K562 (cell line): ENCODE data around the gene POU3F1. TPM values are rescaled to one million over a fixed set of nuclear protein-coding genes. Genes with fewer than 3 reads are reported as not detected.

Source experiments
- ATAC-seq: fragments of 200-7000 bp; cut with Tn5 transposase; 3 replicates; pipeline ENCODE4 v1.9.1; 2020; ENCODE audit warnings: moderate library complexity
- BruUV-seq: library from RNA; stranded (reverse); fragments of 400-500 nt; replicated peaks from 2 replicates; lab custom pipeline; 2021; lab: Mats Ljungman, UMichigan
- CTCF ChIA-PET: fragments of 300-600 bp; formaldehyde crosslinking; extraction: SDS; loops from one replicate; lab custom pipeline; 2021; ENCODE audit warnings: low intra/inter-chr PET ratio; lab: Yijun Ruan, JAX
- POLR2A ChIA-PET: fragments of 300-600, 350-650 bp; sonication (Branson Sonifier 250); formaldehyde crosslinking; extraction: SDS; loops from one replicate; lab custom pipeline; 2021; ENCODE audit warnings: antibody characterized with exemption, inconsistent platforms; lab: Yijun Ruan, JAX
- DNase-seq, 4 experiments: peaks; one replicate each; pipeline versions ENCODE4 v3.0.0 to v3.0.0-alpha.2; 2011 to 2018; ENCODE audit warnings: low spot score in 3 of 4, mixed read lengths in 3 of 4; ENCODE audit errors: extremely low read depth in 1 of 4
- FAIRE-seq: peaks from 2 replicates; lab custom pipeline; 2011; peaks lifted over from hg19 to GRCh38; lab: Jason Lieb, UNC
- H2AFZ ChIP-seq: 2 replicates; pipeline ENCODE4 v1.6.0; 2011; ENCODE audit warnings: low read depth, low read length, control low read depth, inconsistent platforms
- H3K27ac ChIP-seq: fragments of 200-600 bp; 3 replicates; pipeline ENCODE4 v1.8.0; 2011; ENCODE audit warnings: low read depth, mild to moderate bottlenecking, control low read depth, inconsistent platforms, low read length, moderate library complexity, mixed read lengths; ENCODE audit errors: extremely low read depth
- H3K27me3 ChIP-seq, 2 experiments: fragments of 300-600 bp in 1 of 2; 2 replicates in 1 of 2; 3 replicates in 1 of 2; pipeline versions ENCODE4 v1.6.0 to v1.8.0; 2011; ENCODE audit warnings: inconsistent platforms in 2 of 2, low read length in 2 of 2, mild to moderate bottlenecking in 1 of 2, mixed read lengths in 1 of 2, moderate library complexity in 1 of 2; ENCODE audit not compliant: control insufficient read depth in 2 of 2, insufficient read depth in 2 of 2
- H3K36me3 ChIP-seq: fragments of 300-600 bp; 3 replicates; pipeline ENCODE4 v1.8.0; 2011; ENCODE audit warnings: mild to moderate bottlenecking, low read length, inconsistent platforms; ENCODE audit not compliant: control insufficient read depth, insufficient read depth
- H3K4me1 ChIP-seq, 2 experiments: fragments of 200-600 bp in 1 of 2; replicated peaks in 1 of 2; 2 replicates in 1 of 2; 3 replicates in 1 of 2; pipeline versions ENCODE4 v1.5.1 to v1.8.0; 2011; ENCODE audit warnings: inconsistent platforms in 2 of 2, low read length in 2 of 2, mild to moderate bottlenecking in 1 of 2, mixed read lengths in 1 of 2, moderate library complexity in 1 of 2; ENCODE audit not compliant: control insufficient read depth in 2 of 2, insufficient read depth in 2 of 2
- H3K4me2 ChIP-seq: 2 replicates; pipeline ENCODE4 v1.6.1; 2011; ENCODE audit warnings: low read length, control low read depth, inconsistent platforms, mixed read lengths; ENCODE audit not compliant: insufficient read depth
- H3K4me3 ChIP-seq: fragments of 200-600 bp; sonication (generic), shearing (Covaris generic); 2 replicates; pipeline ENCODE4 v1.5.1; 2016; ENCODE audit warnings: control low read depth, inconsistent platforms
- H3K79me2 ChIP-seq: fragments of 200-600 bp; 3 replicates; pipeline ENCODE4 v1.8.0; 2011; ENCODE audit warnings: low read length, inconsistent platforms; ENCODE audit not compliant: control insufficient read depth, insufficient read depth
- H3K9ac ChIP-seq, 2 experiments: 2 replicates each; pipeline versions ENCODE4 v1.6.0 to v1.6.1; 2011; ENCODE audit warnings: low read depth in 2 of 2, low read length in 2 of 2, control low read depth in 1 of 2, inconsistent platforms in 1 of 2, mild to moderate bottlenecking in 1 of 2, mixed read lengths in 1 of 2; ENCODE audit not compliant: insufficient read depth in 1 of 2
- H3K9me1 ChIP-seq: one replicate; pipeline ENCODE4 v1.6.0; 2011; ENCODE audit warnings: inconsistent platforms, mild to moderate bottlenecking, low read length, moderate library complexity; ENCODE audit not compliant: control insufficient read depth, insufficient read depth
- H3K9me3 ChIP-seq: replicated peaks from 2 replicates; pipeline ENCODE4 v1.5.1; 2011; ENCODE audit warnings: low read depth, low read length, inconsistent platforms; ENCODE audit not compliant: control insufficient read depth, insufficient read depth
- H4K20me1 ChIP-seq: replicated peaks from 2 replicates; pipeline ENCODE4 v1.6.1; 2011; ENCODE audit warnings: low read length, inconsistent platforms, mixed read lengths; ENCODE audit not compliant: control insufficient read depth, insufficient read depth
- C11orf30 ChIP-seq: fragments of 450-650 bp; IDR thresholded peaks from 2 replicates; pipeline ENCODE4 v1.6.1; 2016; ENCODE audit warnings: low read depth, mild to moderate bottlenecking
- CC2D1A ChIP-seq: fragments of 450-650 bp; IDR thresholded peaks from 2 replicates; pipeline ENCODE4 v1.6.1; 2017; ENCODE audit warnings: mild to moderate bottlenecking
- IRF2 ChIP-seq: sonication (generic); formaldehyde crosslinking; IDR thresholded peaks from 2 replicates; pipeline ENCODE4 v1.8.1; 2022; ENCODE audit warnings: mild to moderate bottlenecking, missing genetic modification reagents
- NFIX ChIP-seq: fragments of 250-450 bp; sonication (Bioruptor Pico); IDR thresholded peaks from 2 replicates; pipeline ENCODE4 v1.4.0; 2020; ENCODE audit warnings: low read depth, mild to moderate bottlenecking, moderate library complexity
- ZNF444 ChIP-seq: fragments of 250-450 bp; sonication (Bioruptor Pico); IDR thresholded peaks from 2 replicates; pipeline ENCODE4 v1.4.0; 2020; ENCODE audit warnings: mild to moderate bottlenecking, moderate library complexity
- WGBS: fragments of 100-300 bp; shearing (Covaris generic); methylation state at CpG from one replicate; pipeline ENCODE4 v1.1.6; 2016; ENCODE audit warnings: low coverage, mixed read lengths; ENCODE audit not compliant: insufficient coverage; ENCODE audit errors: missing lambda C conversion rate; 5-methylcytosine and 5-hydroxymethylcytosine counted together
- in situ Hi-C: fragments of 300-500 bp; cut with MboI; formaldehyde crosslinking; loops from 4 replicates; pipeline ENCODE4 v1.15.0; 2018; ENCODE audit warnings: inconsistent platforms, mixed read lengths
- intact Hi-C: fragments of 100-400 bp; cut with micrococcal nuclease; formaldehyde crosslinking; loops from 2 replicates; pipeline ENCODE4 v1.14.2; 2022
- polyA plus RNA-seq, 8 experiments: library from polyadenylated mRNA; depleted of rRNA in 4 of 8; stranded (reverse) in 5 of 8; unstranded in 3 of 8; fragments of >200 nt; fragmentation: Nextera tagmentation in 2 of 8; fragmentation: Illumina TruSeq in 1 of 8; extraction: Ambion mirVana in 2 of 8; extraction: Trizol in 1 of 8; gene quantifications; 2 replicates each; pipeline versions ENCODE4 v1.2.1 to v1.2.3, GENCODE V29; 2011 to 2014; ENCODE audit warnings: inconsistent platforms in 1 of 8, missing spikeins in 1 of 8
- total RNA-seq, 7 experiments: library from RNA; depleted of rRNA in 6 of 7; stranded (reverse); fragments of >200 nt in 6 of 7; fragmentation: Illumina TruSeq in 2 of 7; extraction: Trizol in 2 of 7; gene quantifications; 2 replicates each; pipeline versions ENCODE4 v1.2.1 to v1.2.3, GENCODE V29; 2011 to 2021; ENCODE audit warnings: low replicate concordance in 1 of 7
- TF ChIP-seq, protein P1 (sequence below): sonication (generic); formaldehyde crosslinking; IDR thresholded peaks from 2 replicates; pipeline ENCODE4 v1.8.1; 2023; ENCODE audit warnings: mild to moderate bottlenecking, missing genetic modification reagents
- TF ChIP-seq, protein P2 (sequence below): fragments of 450-650 bp; conservative IDR thresholded peaks from 2 replicates; pipeline ENCODE4 v1.6.1; 2016; ENCODE audit warnings: missing genetic modification characterization, low read depth, mild to moderate bottlenecking, missing compliant biosample characterization, moderate library complexity
- TF ChIP-seq, protein P3 (sequence below): sonication (generic); formaldehyde crosslinking; IDR thresholded peaks from 2 replicates; pipeline ENCODE4 v1.8.1; 2023; ENCODE audit warnings: mild to moderate bottlenecking, missing genetic modification reagents
- TF ChIP-seq, protein P4 (sequence below): fragments of 450-650 bp; IDR thresholded peaks from 2 replicates; pipeline ENCODE4 v1.7.1; 2018; ENCODE audit warnings: mild to moderate bottlenecking, low read depth; ENCODE audit not compliant: partially characterized antibody
- TF ChIP-seq, protein P5 (sequence below), 2 experiments: fragments of 450-650 bp in 1 of 2; sonication (generic) in 1 of 2; formaldehyde crosslinking in 1 of 2; IDR thresholded peaks in 1 of 2; conservative IDR thresholded peaks in 1 of 2; 2 replicates each; pipeline versions ENCODE4 v1.6.1 to v1.8.1; 2016 to 2023; ENCODE audit warnings: mild to moderate bottlenecking in 2 of 2, moderate library complexity in 2 of 2, inconsistent platforms in 1 of 2, missing genetic modification reagents in 1 of 2

Gene POU3F1
- total and polyA plus RNA-seq, 9 of the 15 experiments (the other 6 are each of a cell fraction or from before 2014, with no cell fraction given), result 0.09 TPM; not detected in 8

DNA sequence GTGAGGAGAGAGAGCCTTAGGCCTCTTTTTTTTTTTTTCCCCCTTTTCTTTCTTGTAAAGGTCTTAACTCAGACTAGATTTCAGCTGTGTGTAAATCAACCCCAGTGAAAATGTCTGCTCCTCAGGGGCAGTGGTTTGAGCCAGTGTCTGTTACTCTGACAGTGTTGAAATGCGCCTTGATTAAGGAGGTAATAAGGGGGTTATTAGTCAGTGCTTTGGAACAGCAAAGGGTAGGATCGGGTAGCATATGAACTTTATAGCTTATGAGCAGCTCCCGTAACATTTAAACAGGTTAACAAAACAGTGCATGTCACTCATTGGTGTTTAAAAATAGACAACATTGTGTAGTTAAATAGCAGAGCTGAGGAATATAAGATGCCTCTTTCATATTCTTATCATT, 23.8 kb downstream of the POU3F1 start:
- intact Hi-C loops (no loop called here), in situ Hi-C loops (no loop called here)
- no TSS peak for BruUV-seq
- no peak overlapping the region for H2AFZ ChIP-seq
- DNase-seq, result no peak
- no peaks in the 10 kb centered on the region for H3K27me3 ChIP-seq
- no peak overlapping the region for H3K9ac ChIP-seq
- ChIA-PET POLR2A (interaction anchor here (0.6 to 7.5 kb wide), 4 partner anchors 11 to 91 kb away, joined by 3 to 71 read pairs (median 4); partner anchors contain the start of gene UTP11), CTCF (no interaction called here)
- WGBS, result 95% methylated on average over 3 of the region's 3 CpGs
- H3K4me1 ChIP-seq, result peaks cover 0 to 5% of the 10 kb centered on the region in 2 experiments; a peak in 2 of 5 replicates
- no peaks in the 10 kb centered on the region for H3K9me3 ChIP-seq
- H3K9me1 ChIP-seq, result no peaks in the 10 kb centered on the region
- TF ChIP-seq C11orf30 (no peak), ZNF444 (no peak), NFIX (CRISPR knock-in tag) (no peak), CC2D1A (no peak), IRF2 (CRISPR knock-in tag) (no peak)
- TF ChIP-seq, protein P1, sequence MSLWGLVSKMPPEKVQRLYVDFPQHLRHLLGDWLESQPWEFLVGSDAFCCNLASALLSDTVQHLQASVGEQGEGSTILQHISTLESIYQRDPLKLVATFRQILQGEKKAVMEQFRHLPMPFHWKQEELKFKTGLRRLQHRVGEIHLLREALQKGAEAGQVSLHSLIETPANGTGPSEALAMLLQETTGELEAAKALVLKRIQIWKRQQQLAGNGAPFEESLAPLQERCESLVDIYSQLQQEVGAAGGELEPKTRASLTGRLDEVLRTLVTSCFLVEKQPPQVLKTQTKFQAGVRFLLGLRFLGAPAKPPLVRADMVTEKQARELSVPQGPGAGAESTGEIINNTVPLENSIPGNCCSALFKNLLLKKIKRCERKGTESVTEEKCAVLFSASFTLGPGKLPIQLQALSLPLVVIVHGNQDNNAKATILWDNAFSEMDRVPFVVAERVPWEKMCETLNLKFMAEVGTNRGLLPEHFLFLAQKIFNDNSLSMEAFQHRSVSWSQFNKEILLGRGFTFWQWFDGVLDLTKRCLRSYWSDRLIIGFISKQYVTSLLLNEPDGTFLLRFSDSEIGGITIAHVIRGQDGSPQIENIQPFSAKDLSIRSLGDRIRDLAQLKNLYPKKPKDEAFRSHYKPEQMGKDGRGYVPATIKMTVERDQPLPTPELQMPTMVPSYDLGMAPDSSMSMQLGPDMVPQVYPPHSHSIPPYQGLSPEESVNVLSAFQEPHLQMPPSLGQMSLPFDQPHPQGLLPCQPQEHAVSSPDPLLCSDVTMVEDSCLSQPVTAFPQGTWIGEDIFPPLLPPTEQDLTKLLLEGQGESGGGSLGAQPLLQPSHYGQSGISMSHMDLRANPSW (CRISPR knock-in tag), result no peak
- TF ChIP-seq, protein P2, sequence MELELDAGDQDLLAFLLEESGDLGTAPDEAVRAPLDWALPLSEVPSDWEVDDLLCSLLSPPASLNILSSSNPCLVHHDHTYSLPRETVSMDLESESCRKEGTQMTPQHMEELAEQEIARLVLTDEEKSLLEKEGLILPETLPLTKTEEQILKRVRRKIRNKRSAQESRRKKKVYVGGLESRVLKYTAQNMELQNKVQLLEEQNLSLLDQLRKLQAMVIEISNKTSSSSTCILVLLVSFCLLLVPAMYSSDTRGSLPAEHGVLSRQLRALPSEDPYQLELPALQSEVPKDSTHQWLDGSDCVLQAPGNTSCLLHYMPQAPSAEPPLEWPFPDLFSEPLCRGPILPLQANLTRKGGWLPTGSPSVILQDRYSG (tag), result no peak
- TF ChIP-seq, protein P3, sequence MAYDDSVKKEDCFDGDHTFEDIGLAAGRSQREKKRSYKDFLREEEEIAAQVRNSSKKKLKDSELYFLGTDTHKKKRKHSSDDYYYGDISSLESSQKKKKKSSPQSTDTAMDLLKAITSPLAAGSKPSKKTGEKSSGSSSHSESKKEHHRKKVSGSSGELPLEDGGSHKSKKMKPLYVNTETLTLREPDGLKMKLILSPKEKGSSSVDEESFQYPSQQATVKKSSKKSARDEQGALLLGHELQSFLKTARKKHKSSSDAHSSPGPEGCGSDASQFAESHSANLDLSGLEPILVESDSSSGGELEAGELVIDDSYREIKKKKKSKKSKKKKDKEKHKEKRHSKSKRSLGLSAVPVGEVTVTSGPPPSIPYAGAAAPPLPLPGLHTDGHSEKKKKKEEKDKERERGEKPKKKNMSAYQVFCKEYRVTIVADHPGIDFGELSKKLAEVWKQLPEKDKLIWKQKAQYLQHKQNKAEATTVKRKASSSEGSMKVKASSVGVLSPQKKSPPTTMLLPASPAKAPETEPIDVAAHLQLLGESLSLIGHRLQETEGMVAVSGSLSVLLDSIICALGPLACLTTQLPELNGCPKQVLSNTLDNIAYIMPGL (CRISPR knock-in tag), result no peak
- TF ChIP-seq, protein P4, sequence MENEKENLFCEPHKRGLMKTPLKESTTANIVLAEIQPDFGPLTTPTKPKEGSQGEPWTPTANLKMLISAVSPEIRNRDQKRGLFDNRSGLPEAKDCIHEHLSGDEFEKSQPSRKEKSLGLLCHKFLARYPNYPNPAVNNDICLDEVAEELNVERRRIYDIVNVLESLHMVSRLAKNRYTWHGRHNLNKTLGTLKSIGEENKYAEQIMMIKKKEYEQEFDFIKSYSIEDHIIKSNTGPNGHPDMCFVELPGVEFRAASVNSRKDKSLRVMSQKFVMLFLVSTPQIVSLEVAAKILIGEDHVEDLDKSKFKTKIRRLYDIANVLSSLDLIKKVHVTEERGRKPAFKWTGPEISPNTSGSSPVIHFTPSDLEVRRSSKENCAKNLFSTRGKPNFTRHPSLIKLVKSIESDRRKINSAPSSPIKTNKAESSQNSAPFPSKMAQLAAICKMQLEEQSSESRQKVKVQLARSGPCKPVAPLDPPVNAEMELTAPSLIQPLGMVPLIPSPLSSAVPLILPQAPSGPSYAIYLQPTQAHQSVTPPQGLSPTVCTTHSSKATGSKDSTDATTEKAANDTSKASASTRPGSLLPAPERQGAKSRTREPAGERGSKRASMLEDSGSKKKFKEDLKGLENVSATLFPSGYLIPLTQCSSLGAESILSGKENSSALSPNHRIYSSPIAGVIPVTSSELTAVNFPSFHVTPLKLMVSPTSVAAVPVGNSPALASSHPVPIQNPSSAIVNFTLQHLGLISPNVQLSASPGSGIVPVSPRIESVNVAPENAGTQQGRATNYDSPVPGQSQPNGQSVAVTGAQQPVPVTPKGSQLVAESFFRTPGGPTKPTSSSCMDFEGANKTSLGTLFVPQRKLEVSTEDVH, result no peak
- TF ChIP-seq, protein P5, sequence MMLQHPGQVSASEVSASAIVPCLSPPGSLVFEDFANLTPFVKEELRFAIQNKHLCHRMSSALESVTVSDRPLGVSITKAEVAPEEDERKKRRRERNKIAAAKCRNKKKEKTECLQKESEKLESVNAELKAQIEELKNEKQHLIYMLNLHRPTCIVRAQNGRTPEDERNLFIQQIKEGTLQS (IDR thresholded peaks at IDR 0.05), result no peak
- TF ChIP-seq, protein P5 (CRISPR knock-in tag; conservative IDR thresholded peaks at IDR 0.05), result no peak
- H3K4me3 ChIP-seq, result no peak overlapping the region
- peaks cover 94% of the 10 kb centered on the region for H3K36me3 ChIP-seq
- no peak for ATAC-seq
- peaks cover 7% of the 10 kb centered on the region; the same call in 1 of the 2 replicates for H4K20me1 ChIP-seq
- no peak overlapping the region for H3K27ac ChIP-seq
- H3K79me2 ChIP-seq, result peaks cover 16% of the 10 kb centered on the region
- H3K4me2 ChIP-seq, result no peak overlapping the region
- no peak for FAIRE-seq
